MCF 10A (cell line): ENCODE results near the gene MYO18B. TPM values are rescaled to one million over a fixed set of nuclear protein-coding genes. Genes with fewer than 3 reads are reported as not detected.

ENCODE experiments used
- BruUV-seq: library from RNA; stranded (reverse); fragments of 400-500 nt; replicated peaks from 2 replicates; lab custom pipeline; 2021; lab: Mats Ljungman, UMichigan
- CTCF ChIA-PET: fragments of 300-600 bp; sonication (Branson Sonifier 250); formaldehyde crosslinking; extraction: SDS; loops from one replicate; lab custom pipeline; 2021; ENCODE audit warnings: antibody characterized with exemption, inconsistent platforms; lab: Yijun Ruan, JAX
- POLR2A ChIA-PET: fragments of 300-600, 350-650 bp; sonication (Branson Sonifier 250); formaldehyde crosslinking; extraction: SDS; loops from one replicate; lab custom pipeline; 2020; ENCODE audit warnings: antibody characterized with exemption, inconsistent platforms; lab: Yijun Ruan, JAX
- DNase-seq: peaks from one replicate; pipeline ENCODE4 v3.0.0-alpha.2; 2018; ENCODE audit not compliant: unreplicated experiment
- H3K27ac Mint-ChIP-seq: one replicate; pipeline ENCODE4 v1.8.0; 2022; ENCODE audit warnings: mild to moderate bottlenecking, low read depth, mixed read lengths; ENCODE audit not compliant: unreplicated experiment
- H3K27me3 Mint-ChIP-seq: one replicate; pipeline ENCODE4 v1.8.0; 2022; ENCODE audit warnings: mixed read lengths; ENCODE audit not compliant: insufficient read depth, unreplicated experiment
- H3K36me3 Mint-ChIP-seq: one replicate; pipeline ENCODE4 v1.8.0; 2022; ENCODE audit warnings: mild to moderate bottlenecking, moderate library complexity, mixed read lengths; ENCODE audit not compliant: insufficient read depth, unreplicated experiment
- H3K4me1 Mint-ChIP-seq: one replicate; pipeline ENCODE4 v1.8.0; 2022; ENCODE audit warnings: mixed read lengths; ENCODE audit not compliant: insufficient read depth, unreplicated experiment
- H3K4me3 Mint-ChIP-seq: one replicate; pipeline ENCODE4 v1.8.0; 2022; ENCODE audit warnings: mild to moderate bottlenecking, moderate library complexity, mixed read lengths; ENCODE audit not compliant: unreplicated experiment
- H3K9me3 Mint-ChIP-seq: one replicate; pipeline ENCODE4 v1.8.0; 2022; ENCODE audit warnings: mixed read lengths; ENCODE audit not compliant: unreplicated experiment
- CTCF ChIP-seq: fragments of 200-600 bp; IDR thresholded peaks from one replicate; pipeline ENCODE4 v1.8.0; 2022; ENCODE audit warnings: antibody characterized with exemption, mild to moderate bottlenecking; ENCODE audit not compliant: unreplicated experiment
- intact Hi-C: fragments of 100-400 bp; cut with micrococcal nuclease; formaldehyde crosslinking; loops from 2 replicates; pipeline ENCODE4 v1.14.1; 2022
- total RNA-seq: library from RNA; stranded (reverse); gene quantifications from 2 replicates; pipeline ENCODE4 v1.2.3, GENCODE V29; 2022

The MYO18B gene
- total RNA-seq, 1 experiment from 2014 or later: 0.07 TPM

GRCh38 chr22:25702040-25702439 lies 39.9 kb upstream of the MYO18B start:
- no peak overlapping the region for H3K4me3 Mint-ChIP-seq
- DNase-seq: peak; percentile 16
- no peaks in the 10 kb centered on the region for H3K27me3 Mint-ChIP-seq
- intact Hi-C loops: loop anchor here (1.0 to 5.0 kb wide), 4 partner anchors 71 to 255 kb away; no protein-coding TSS in a partner anchor
- no peaks in the 10 kb centered on the region for H3K36me3 Mint-ChIP-seq
- no peak overlapping the region for H3K27ac Mint-ChIP-seq
- TF ChIP-seq CTCF: peak; percentile 55
- H3K9me3 Mint-ChIP-seq: no peaks in the 10 kb centered on the region
- POLR2A ChIA-PET: interaction anchor here (1.6 kb wide), 1 partner anchor 9 kb away, joined by 3 read pairs; no protein-coding TSS in a partner anchor
- H3K4me1 Mint-ChIP-seq: no peaks in the 10 kb centered on the region
- no TSS peak for BruUV-seq
- CTCF ChIA-PET: interaction anchor here (0.6 to 6.2 kb wide), 15 partner anchors 23 to 333 kb away, joined by 3 to 30 read pairs (median 4); no protein-coding TSS in a partner anchor

GRCh38 chr22:25702571-25703167 lies 39.3 kb upstream of the MYO18B start:
- intact Hi-C loops: loop anchor here (1.0 to 5.0 kb wide), 4 partner anchors 71 to 255 kb away; no protein-coding TSS in a partner anchor
- H3K27me3 Mint-ChIP-seq: no peaks in the 10 kb centered on the region
- no peak for DNase-seq
- H3K27ac Mint-ChIP-seq: no peak overlapping the region
- no peaks in the 10 kb centered on the region for H3K9me3 Mint-ChIP-seq
- no peaks in the 10 kb centered on the region for H3K4me1 Mint-ChIP-seq
- no TSS peak for BruUV-seq
- no peak for TF ChIP-seq CTCF
- ChIA-PET CTCF (interaction anchor here (0.6 to 6.2 kb wide), 15 partner anchors 23 to 629 kb away, joined by 3 to 30 read pairs (median 3); no protein-coding TSS in a partner anchor), POLR2A (interaction anchor here (1.6 kb wide), 1 partner anchor 9 kb away, joined by 3 read pairs; no protein-coding TSS in a partner anchor)
- H3K4me3 Mint-ChIP-seq: no peak overlapping the region
- no peaks in the 10 kb centered on the region for H3K36me3 Mint-ChIP-seq

GRCh38 chr22:25704701-25705100 lies 37.3 kb upstream of the MYO18B start:
- CTCF ChIA-PET: interaction anchor here (0.7 to 6.2 kb wide), 5 partner anchors 69 to 243 kb away, joined by 3 to 30 read pairs (median 4); no protein-coding TSS in a partner anchor
- intact Hi-C loops: loop anchor here (5.0 kb wide), 1 partner anchor 257 kb away; no protein-coding TSS in a partner anchor

More at GRCh38 chr22:25704701-25705100, 37.3 kb upstream of the MYO18B start:
- H3K4me3 Mint-ChIP-seq: no peak overlapping the region
- H3K36me3 Mint-ChIP-seq: no peaks in the 10 kb centered on the region
- H3K4me1 Mint-ChIP-seq: no peaks in the 10 kb centered on the region
- no peak for TF ChIP-seq CTCF
- POLR2A ChIA-PET: interaction anchor here (0.7 kb wide), 1 partner anchor 46 kb away, joined by 3 read pairs; no protein-coding TSS in a partner anchor
- DNase-seq: no peak
- no peak overlapping the region for H3K27ac Mint-ChIP-seq
- H3K9me3 Mint-ChIP-seq: no peaks in the 10 kb centered on the region
- no peaks in the 10 kb centered on the region for H3K27me3 Mint-ChIP-seq
- BruUV-seq: no TSS peak
